Breast epithelium (tissue), 3 donors: Measurements from ENCODE around the gene IGSF22.

Source experiments
- CTCF ChIP-seq, 3 donors: fragments of 450-650 bp; IDR thresholded peaks; one replicate each; pipeline ENCODE4 v1.5.1; 2016 to 2017; ENCODE audit warnings: antibody characterized with exemption in 3 of 3, mild to moderate bottlenecking in 3 of 3, moderate library complexity in 3 of 3
- POLR2A ChIP-seq: fragments of 450-650 bp; IDR thresholded peaks from one replicate; pipeline ENCODE4 v1.6.1; 2016; ENCODE audit warnings: antibody characterized with exemption, mild to moderate bottlenecking, moderate library complexity
- POLR2AphosphoS5 ChIP-seq, 3 donors: sonication (generic); formaldehyde crosslinking; IDR thresholded peaks; one replicate each; pipeline ENCODE4 v1.6.1; 2017; ENCODE audit warnings: antibody characterized with exemption in 3 of 3

- TF ChIP-seq CTCF (IDR thresholded peaks at IDR 0.05) (no peak), POLR2A (no peak), POLR2AphosphoS5 (IDR thresholded peaks at IDR 0.05) (no peak)
These were observed 15.8 kb upstream of the IGSF22 start for GRCh38 chr11:18741783-18742182.
